Right atrium auricular region (tissue), 2 donors: ENCODE measurements around the gene KLF13. TPM values are rescaled to one million over a fixed set of nuclear protein-coding genes. Genes with fewer than 3 reads are reported as not detected.

Source experiments
- DNase-seq: peaks from one replicate; pipeline ENCODE4 v3.0.0-alpha.2; 2019; ENCODE audit warnings: low spot score
- H3K27ac ChIP-seq, 2 donors: fragments of 200-600 bp; sonication (generic); 1 replicate in 1 of 2; 2 replicates in 1 of 2; pipeline ENCODE4 v1.5.1; 2016 to 2019
- H3K27me3 ChIP-seq, 2 donors: fragments of 200-600 bp; sonication (generic); one replicate each; pipeline versions ENCODE4 v1.5.1 to v1.6.0; 2017 to 2019
- H3K36me3 ChIP-seq: fragments of 200-600 bp; sonication (generic); one replicate; pipeline ENCODE4 v1.5.1; 2016
- H3K4me1 ChIP-seq, 2 donors: fragments of 200-600 bp; sonication (generic); one replicate each; pipeline versions ENCODE4 v1.5.1 to v1.6.0; 2017 to 2019
- H3K4me3 ChIP-seq, 2 donors: fragments of 200-600 bp; sonication (generic); 1 replicate in 1 of 2; 2 replicates in 1 of 2; pipeline ENCODE4 v1.5.1; 2017 to 2019; ENCODE audit warnings: mild to moderate bottlenecking in 1 of 2, moderate library complexity in 1 of 2
- H3K9me3 ChIP-seq, 2 donors: fragments of 200-600 bp; sonication (generic); one replicate each; pipeline ENCODE4 v1.5.1; 2019
- total RNA-seq, 2 donors: library from RNA; depleted of rRNA; stranded (reverse); fragments of >200 nt; gene quantifications; one replicate each; pipeline ENCODE4 v1.1.0, GENCODE V29; 2016
- TF ChIP-seq, protein P1 (sequence below), 2 donors: fragments of 200-600 bp; sonication (generic); IDR thresholded peaks; one replicate each; pipeline ENCODE4 v1.5.1; 2019; ENCODE audit warnings: antibody characterized with exemption in 2 of 2

KLF13 gene
- total RNA-seq, 2 donors from 2014 or later: 52.8 to 54.6 TPM

DNA sequence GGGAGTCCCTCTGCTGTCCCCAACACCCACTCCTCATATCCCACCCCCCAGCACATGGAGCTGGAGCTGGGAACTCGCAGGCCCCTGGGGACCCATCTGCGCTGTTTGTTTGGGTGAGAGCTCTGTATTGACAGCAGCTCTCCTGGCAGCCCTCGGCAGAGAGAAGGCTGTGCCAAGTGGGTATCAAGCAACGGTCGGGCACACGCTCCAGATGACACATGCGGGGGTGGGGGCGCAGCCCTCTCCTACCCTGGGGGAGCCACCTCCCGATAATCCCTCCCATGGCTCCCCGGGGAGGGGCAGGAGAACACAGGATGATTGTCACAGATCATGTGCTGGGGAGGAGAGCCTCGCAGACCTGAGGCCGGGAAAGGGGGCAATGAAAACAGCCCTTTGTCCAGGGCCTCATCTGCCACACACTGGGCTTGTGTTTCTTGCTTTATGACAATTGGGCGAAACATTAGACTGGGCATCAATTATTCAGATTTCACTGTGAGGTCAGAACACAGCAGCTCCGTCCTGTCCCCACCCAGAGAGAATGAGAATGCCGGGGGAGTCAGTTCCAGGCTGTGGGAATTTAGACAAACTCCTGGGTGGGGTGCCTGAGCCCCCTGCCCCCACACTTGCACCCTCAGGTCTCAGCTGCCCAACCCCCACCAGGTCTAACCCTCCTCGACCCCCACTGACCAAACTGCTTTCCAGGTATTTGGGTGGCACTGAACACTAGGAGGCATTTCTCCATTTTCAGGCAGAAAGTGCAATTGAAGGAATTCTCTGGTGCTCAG is 46.4 kb upstream of the KLF13 start:
- DNase-seq: peak; percentile 56
- TF ChIP-seq, protein P1, sequence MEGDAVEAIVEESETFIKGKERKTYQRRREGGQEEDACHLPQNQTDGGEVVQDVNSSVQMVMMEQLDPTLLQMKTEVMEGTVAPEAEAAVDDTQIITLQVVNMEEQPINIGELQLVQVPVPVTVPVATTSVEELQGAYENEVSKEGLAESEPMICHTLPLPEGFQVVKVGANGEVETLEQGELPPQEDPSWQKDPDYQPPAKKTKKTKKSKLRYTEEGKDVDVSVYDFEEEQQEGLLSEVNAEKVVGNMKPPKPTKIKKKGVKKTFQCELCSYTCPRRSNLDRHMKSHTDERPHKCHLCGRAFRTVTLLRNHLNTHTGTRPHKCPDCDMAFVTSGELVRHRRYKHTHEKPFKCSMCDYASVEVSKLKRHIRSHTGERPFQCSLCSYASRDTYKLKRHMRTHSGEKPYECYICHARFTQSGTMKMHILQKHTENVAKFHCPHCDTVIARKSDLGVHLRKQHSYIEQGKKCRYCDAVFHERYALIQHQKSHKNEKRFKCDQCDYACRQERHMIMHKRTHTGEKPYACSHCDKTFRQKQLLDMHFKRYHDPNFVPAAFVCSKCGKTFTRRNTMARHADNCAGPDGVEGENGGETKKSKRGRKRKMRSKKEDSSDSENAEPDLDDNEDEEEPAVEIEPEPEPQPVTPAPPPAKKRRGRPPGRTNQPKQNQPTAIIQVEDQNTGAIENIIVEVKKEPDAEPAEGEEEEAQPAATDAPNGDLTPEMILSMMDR (IDR thresholded peaks at IDR 0.05): no peak
- Histone ChIP-seq H3K27me3 (no peaks in the 10 kb centered on the region), H3K27ac (peak overlapping the region; percentile 9 to 18), H3K36me3 (no peaks in the 10 kb centered on the region), H3K4me3 (no peak overlapping the region), H3K9me3 (no peaks in the 10 kb centered on the region), H3K4me1 (peaks cover 0 to 9% of the 10 kb centered on the region in 2 donors)

DNA sequence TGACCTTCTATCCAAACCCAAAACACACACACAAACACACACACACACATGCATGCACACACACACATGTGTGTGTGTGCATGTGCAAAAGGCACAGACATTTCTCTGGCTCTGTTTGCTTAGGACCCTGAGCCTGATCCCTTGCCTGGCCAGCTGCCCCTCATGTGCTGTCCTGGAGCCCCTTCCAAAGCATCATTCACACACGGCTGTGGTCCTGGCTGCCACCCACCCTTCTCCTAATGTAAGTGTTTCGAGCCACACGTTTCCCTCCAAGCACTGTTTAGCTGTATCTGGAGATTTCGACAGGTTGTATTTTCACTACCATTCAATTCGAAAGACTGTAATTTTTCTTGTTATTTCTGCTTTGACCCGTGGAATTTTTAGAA is 45.8 kb upstream of the KLF13 start:
- Histone ChIP-seq H3K27me3 (no peaks in the 10 kb centered on the region), H3K4me3 (no peak overlapping the region), H3K4me1 (peaks cover 0 to 9% of the 10 kb centered on the region in 2 donors), H3K36me3 (no peaks in the 10 kb centered on the region), H3K27ac (no peak overlapping the region), H3K9me3 (no peaks in the 10 kb centered on the region)
- TF ChIP-seq, protein P1 (IDR thresholded peaks at IDR 0.05): no peak
- DNase-seq: no peak

DNA sequence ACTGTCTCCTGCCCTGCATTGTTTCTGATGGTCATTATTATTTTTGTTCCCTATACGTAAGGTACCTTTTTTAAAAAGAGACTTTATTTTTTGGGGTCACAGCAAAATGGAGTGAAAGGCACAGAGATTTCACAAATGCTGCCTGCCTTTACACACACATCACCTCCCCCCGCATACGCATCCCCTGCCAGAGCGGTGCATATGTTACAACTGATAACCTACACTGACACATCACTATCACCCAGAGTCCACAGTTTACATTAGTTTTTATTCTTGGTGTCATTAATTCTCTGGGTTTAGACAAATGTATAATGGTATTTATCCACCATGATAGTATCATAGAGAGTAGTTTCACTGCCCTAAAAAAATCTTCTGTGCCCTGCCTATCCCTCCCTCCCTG is 43.6 kb upstream of the KLF13 start:
- no peaks in the 10 kb centered on the region for H3K27me3 ChIP-seq
- peaks cover 0 to 9% of the 10 kb centered on the region in 2 donors for H3K4me1 ChIP-seq
- H3K36me3 ChIP-seq: no peaks in the 10 kb centered on the region
- no peaks in the 10 kb centered on the region for H3K9me3 ChIP-seq
- DNase-seq: no peak
- no peak overlapping the region for H3K4me3 ChIP-seq
- TF ChIP-seq, protein P1 (IDR thresholded peaks at IDR 0.05): no peak
- H3K27ac ChIP-seq: no peak overlapping the region

DNA sequence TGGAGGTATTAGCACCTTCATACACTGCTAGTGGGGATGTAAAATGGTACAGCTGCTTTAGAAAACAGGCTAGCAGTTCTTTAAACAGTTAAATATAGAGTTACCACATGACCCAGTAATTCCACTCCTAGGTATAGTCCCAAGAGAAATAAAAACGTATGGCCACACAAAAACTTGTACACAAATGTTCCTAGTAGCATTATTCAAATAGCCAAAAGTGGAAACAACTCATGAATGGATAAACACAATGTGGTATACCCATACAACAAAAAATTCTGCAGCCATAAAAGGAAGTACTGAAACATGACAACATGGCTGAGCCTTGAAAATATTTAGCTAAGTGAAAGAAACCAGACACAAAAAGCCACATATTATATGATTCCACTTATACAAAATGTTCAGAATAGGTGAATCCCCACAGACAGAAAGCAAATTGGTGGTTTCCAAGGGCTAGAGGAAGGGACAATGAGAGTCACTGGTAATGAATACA is 40.8 kb upstream of the KLF13 start:
- DNase-seq: no peak

DNA sequence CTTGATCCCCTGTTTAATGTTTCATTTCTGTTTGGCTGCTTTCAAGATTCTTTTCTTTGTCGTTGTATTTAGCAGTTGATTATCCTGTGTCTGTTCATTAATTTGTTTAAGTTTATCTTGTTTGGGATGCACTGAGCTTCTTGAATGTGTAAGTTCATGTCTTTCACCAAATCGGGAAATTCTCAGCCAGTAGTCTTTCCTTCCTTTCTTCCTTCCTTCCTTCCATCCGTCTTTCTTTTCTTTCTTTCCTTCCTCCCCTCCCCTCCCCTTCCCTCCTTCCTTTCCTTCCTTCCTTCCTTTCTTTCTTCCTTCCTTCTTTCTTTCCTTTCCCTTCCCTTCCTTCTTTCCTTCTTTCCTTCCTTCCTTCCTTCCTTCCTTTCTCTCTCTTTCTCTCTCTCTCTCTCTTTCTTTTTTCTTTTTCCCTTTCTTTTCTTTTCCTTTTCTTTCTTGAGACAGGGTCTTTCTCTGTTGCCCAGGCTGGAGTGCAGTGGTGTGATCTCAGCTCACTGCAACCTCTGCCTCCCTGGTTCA is 35.5 kb upstream of the KLF13 start:
- DNase-seq: no peak
- no peaks in the 10 kb centered on the region for H3K9me3 ChIP-seq
- no peak overlapping the region for H3K27ac ChIP-seq
- no peak overlapping the region for H3K4me3 ChIP-seq
- no peaks in the 10 kb centered on the region for H3K27me3 ChIP-seq
- H3K36me3 ChIP-seq: no peaks in the 10 kb centered on the region
- TF ChIP-seq, protein P1 (IDR thresholded peaks at IDR 0.05): no peak
- H3K4me1 ChIP-seq: peaks cover 0 to 6% of the 10 kb centered on the region in 2 donors

More for the DNA sequence above, 40.8 kb upstream of the KLF13 start:
- no peaks in the 10 kb centered on the region for H3K9me3 ChIP-seq
- no peaks in the 10 kb centered on the region for H3K4me1 ChIP-seq
- no peaks in the 10 kb centered on the region for H3K36me3 ChIP-seq
- TF ChIP-seq, protein P1 (IDR thresholded peaks at IDR 0.05): no peak
- no peak overlapping the region for H3K4me3 ChIP-seq
- H3K27me3 ChIP-seq: no peaks in the 10 kb centered on the region
- no peak overlapping the region for H3K27ac ChIP-seq
